DMS153 treated with DMSO at 0.1 percent for 48 hours (cell line): ENCODE data around the gene CTIF.

ENCODE experiments used
- DNase-seq: peaks from one replicate; lab custom pipeline; 2025; ENCODE audit not compliant: unreplicated experiment; lab: John Stamatoyannopoulos, UW

Gene CTIF

DNA sequence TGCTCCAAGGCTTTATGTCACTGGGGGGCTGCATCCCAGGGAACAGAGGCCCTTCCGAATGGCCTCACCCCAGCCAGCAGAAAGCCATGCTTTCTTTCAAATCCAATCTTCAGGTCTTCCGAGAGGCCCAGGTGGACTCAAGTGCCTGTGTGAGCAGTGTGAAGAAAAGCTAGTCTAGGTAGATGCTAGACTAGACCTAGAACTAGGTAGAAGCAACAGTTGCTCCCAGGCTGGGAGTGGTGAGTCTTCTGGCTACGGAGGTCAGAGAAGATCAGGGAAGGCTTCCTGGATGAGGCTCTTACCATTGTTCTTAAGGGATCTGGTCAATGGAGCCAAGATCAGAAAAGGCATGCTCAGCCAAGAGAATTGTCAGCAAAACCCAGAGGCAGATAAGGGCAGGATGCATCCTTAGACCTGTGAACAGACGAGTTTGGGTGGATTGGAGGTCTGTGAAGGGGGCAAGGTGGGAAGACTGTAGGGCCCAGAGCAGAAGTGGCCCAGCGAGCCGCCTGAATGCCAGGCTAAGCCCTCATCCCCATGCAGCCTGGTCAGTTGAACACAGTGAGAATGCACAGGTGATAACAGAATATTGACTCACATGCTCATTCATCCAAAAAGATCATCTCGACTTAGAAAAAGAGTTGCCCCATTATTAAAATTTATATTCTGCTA, 301.1 kb downstream of the CTIF start:
- no peak for DNase-seq

DNA sequence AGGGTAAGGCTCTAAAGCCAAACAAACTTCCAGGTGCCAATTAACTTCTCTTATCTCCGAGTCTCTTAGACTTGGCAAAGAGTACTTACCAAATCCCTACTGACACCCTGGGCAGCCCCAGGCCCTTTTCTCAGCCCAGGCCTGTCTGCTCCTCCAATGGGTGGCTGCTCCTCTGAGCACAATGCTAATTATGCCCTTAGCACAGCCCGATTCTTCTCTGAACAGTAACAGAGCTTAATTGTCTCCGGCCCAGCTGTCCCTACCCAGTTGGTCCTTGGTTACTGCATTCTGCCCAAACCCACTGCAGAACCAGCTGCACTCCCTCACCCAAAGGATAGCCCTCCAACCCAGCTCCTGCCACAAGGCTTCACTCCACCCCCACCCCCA, 301.7 kb downstream of the CTIF start:
- no peak for DNase-seq

DNA sequence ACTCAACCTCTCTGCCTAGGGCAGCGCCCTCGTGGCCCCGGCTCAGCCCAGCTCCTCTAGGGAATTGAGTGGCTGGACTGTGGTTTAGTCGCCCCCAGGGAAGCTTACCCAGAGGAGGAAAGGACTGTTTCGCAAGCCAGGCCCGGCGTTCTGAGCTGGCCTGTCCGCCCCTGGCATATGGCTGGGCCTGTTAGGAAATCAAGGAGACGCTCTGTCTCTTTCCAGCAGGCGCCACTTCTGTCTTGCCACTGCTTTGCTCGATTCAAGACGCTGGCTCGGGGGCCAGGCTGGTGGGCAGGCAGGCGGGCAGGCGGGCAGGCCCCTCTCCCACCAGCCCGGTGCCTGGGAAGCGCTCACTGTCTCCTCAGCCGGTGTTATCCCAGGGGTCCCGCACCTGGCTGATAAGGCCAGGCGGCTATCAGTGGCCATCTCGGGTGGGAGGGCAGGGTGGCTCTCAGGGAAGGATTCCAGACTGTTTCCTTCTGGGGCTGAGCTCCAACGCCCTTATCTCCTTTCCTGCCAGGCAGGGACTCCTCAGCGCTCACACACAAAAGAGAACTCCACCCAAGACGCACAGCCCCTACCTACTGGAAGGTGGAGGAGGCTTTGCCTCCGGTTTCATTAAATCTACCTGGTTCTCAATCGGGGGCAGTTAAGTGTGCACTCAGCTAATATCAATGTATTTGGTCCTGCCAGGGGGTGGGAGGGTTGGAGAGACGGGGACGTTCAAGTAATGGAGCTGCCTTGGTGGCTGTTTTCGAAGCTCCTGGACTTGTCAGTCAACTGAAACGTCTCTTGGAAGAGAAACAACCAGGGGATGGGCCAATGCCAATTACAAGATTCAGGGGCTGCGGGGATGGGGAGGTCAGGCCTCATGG, 302.8 kb downstream of the CTIF start:
- DNase-seq, result no peak

DNA sequence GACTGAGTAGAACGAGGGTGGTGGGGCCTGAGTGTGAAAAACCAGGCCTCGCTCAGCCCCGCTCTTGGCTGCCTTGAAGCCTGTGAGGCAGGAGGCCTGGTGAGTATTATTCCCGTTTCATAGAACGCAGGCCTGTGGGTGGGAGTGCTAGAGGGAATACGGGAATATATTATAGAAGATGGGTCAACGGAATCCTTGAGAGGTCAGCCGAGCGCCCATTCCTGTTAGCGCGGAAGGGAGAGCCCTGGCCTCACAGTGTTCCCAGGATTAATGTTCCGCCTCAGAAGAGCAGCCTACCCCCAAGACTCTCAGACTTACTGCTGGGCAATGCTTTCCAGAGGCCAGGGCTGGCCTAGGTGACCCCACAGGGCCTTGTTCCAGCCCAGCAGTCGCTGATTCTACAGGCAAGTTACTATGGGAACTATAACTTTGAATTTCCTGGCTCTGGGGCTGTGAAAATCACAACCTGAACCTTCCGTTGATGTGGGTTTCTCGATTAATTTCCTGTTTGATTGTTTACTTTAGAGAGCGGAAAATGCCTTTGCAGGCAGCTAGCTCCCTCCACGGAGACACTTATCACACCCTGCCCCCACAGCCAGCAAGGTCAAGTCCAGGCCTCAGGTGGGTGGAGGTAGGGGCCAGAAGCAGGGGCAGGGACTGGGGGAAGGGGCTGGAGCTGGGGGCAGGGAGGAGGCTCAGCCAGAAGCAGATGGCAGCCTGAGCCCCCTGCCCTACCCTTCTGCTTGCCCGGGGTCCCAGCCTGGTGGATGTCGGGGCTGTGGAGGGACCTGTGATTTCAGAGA, 303.6 kb downstream of the CTIF start:
- DNase-seq, result no peak

DNA sequence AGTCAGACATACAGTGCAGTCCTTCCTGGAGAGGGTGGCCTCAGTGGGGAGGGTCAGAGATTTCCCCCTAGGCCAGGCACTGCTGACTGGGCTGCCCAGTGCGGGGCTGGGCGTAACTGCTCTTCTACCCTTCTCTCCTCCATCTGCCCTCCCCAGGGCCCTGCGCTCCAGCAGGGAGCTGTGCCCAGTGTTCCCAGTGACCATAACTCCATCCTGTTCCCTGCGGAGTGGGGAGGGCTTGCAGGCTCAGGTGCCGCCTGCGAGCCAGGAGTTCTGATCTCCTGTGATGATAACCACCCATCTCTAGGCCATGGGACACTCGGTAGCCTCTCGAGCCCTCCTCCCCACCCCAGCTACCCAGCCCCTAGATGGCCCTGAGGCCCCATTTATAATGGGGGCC, 304.3 kb downstream of the CTIF start:
- no peak for DNase-seq

DNA sequence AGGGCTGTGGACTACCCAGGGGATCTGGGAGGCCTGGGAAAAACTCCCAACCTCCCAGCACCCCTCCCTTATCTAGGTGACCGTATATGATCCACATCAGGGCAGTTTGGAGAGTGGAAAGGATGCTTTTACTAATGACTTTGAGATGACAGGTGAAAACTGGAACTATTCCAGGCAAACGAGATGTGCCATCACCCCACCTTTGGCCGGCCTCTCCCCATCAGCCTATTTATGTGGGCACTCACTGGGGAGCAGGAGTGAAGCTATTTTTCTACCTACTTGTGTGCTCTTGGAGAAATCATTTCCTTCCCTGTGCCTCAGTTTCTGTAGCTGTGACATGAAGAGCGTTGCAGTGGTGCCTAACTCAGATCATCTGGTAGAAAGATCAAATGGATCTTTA, 304.8 kb downstream of the CTIF start:
- DNase-seq, result no peak

- no peak for DNase-seq
Measured at GRCh38 chr18:48844271-48844670, 305.4 kb downstream of the CTIF start.

DNA sequence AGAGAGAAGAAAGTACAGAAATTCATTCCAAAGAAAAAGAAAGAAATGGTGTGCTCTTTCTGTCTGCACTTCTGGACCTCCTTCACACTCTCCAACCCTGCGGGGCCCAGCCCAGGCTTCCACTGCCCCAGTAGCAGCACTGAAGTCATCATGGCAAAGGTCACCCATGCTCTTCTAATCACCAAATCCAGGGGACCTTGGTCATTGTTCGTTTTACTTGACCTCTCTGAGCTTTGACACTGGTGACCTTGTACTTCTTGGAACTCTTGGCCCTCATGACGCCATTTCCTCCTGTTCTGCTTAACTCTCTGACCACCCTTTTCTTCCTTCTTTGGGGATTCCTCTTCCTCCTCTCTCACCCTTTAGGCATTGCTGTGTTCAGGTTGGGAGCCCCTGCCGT, 306.3 kb downstream of the CTIF start:
- no peak for DNase-seq

DNA sequence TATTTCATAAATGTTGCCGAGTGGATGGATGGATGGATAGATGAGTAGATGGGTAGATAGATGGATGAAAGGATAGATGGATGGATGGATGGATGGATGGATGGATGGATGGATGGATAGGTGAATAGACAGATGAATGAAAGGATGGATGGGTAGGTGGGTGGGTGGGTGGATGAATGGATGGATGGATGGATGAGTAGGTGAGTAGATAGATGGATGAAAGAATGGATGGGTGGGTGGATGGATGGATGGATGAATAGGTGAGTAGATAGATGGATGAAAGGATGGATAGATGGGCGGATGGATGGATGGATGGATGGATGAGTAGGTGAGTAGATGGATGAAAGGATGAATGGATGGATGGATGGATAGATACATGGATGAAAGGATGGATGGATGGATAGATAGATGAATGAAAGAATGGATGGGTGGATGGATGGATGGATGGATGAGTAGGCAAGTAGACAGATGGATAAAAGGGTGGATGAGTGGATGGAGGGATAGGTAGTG, 307.6 kb downstream of the CTIF start:
- DNase-seq, result no peak

DNA sequence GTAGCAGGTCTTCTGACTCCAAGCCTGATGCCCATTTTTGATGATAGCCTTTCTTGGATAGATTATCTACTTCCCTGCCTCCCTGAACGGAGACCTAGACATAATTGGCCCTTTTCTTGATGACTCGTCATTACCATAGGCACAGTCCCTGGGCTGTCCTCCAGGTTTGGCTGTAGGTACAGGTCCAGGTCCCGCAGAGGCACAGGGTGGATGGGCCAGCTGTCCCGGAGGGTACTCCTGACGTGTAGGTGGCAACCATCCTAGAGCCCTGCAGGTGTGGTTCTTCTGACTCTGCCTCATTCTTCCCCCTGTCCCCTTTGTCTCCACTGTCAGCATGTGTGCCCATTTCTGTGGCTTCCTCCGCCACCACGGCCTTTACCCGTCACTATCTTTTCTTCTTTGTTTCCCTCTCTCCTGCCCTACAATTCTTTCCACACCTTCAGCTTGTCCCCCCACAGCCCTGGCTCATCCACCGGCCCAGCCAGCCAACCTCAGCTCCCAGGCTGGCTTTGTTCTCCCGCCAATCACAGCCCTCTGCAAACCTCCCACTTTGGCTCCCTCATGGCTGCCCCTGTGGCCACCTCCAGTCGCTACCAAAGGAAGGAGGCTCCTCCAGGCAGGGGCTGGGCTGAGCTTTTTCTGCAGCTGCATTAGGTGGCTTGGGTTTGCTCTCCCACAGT, 309.1 kb downstream of the CTIF start:
- DNase-seq, result no peak

DNA sequence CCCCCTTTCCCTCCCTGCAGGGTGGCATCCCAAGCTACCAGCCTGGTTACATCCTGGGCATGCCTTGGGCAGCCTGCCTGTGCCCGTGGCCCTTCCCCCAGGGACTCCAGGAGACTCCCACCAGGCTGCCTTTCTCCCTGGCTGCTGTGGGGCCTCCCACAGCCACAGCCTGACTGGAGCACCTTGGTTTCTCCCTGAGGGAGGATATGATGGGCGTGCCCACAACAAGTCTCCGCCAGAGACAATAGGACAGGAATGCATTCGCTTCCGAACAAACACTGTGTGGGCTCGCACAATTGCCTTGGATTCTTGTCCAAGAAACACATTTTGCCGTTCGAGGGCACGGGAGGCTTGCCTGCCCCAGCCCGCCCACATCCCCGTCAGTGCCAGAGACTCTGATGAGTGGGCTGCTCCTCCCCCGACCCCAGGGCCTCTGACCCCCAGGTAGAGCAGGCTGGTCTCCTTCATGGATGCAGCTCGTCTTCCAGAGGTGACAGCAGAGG, 309.9 kb downstream of the CTIF start:
- DNase-seq, result no peak

GRCh38 chr18:48850822-48851598, 312.2 kb downstream of the CTIF start:
- DNase-seq, result no peak

DNA sequence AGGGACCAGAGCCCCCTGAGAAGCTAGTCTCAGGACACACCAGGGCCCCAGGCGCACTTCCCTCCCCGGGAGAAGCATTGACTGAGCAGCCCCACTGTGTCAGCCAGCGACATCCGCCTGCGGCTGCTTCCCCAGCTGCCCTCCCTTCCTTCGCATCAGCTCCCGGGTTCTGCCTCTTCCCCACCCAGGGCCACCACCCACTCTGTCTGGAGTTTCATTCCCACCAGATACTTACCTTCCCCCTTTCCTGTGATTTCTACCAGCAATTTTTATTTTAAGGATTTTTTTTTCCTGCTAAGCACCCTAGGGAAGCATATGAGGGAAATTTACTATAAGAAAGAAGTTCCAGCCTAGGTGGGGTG, 312.7 kb downstream of the CTIF start:
- DNase-seq, result no peak

GRCh38 chr18:48852292-48852691, 313.5 kb downstream of the CTIF start:
- DNase-seq, result no peak

DNA sequence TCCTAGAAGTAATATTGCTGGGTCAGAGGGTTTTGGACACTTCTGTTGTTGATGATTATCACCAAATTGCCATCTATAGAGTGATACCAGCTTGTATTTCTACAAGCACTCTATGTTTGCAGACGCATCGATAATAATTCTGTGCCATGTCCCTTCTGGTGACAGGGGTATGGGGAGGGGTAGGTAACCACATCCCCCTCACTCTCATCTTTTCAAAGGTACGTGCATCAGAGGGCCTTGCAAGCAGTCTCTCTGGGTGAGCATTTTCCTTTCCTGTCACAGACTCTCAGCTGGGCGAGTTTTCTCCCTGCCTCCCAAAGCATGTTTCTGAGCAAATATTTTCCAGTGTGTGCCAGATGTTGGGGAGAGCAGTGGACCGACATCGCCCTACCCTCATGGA, 314.0 kb downstream of the CTIF start:
- no peak for DNase-seq

GRCh38 chr18:48853588-48853987, 314.8 kb downstream of the CTIF start:
- no peak for DNase-seq

DNA sequence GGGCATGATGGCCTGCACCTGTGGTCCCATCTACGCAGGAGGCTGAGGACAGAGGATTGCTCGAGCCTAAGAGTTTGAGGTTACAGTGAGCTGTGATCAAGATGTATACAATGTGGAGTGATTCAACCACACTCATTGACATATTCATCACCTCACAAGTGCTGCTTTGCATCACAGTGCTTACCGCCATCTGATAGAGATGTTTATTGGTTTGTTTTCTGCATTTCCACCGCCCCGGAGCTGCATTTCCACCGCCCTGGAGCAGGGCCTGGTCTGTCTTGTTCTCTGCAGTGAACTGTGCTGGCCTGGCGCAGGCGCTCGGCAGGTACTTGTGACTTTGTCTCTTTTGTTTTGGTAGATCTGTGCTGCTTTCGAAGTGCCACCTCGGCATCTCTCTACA, 315.9 kb downstream of the CTIF start:
- DNase-seq, result no peak

DNA sequence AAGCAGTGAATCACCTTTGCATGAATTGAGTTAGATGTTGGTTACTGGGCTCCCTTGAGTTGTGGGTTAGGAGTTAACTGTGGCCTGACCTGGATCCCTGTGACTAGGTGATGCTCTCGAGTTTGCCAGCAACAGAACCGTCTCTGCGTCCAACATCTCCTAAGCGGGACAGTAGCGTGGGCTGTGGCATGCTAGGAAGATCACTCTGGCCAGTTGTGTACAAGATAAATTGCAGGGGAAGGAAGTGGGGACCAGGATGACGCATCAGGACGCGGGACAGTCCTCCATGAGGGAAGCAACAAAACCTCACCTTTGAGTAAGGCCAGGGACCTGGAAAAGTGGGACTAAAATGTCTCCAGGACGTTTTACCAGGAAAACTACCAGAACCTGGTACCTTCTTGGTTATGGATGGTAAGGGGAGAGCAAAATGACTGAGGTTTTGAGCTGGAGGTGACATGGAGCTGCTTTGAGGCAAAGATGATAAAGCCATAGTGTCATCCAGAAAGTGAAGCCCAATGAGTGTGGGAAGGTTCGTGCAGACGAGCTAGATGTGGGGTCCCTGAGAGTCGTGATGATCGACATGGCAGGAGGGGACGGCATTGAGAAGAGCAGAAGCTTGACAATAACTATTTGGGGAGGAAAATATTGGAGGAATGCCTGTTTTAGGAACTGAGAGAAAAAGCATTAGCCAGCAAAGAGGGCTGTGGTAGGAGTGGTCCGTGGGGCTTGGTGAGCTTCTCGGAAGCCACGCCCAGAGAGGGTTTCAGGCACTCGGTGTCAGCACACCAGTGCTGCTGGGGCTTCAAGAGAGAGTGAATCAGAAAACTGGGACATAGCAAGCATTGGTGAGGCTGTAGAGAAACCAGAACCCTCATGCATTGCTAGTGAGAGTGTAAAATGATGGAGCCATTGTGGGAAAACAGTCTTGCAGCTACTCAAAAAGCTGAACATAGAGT, 316.9 kb downstream of the CTIF start:
- DNase-seq, result no peak
